ENCODE measurements around the gene CYP21A2.

DNA sequence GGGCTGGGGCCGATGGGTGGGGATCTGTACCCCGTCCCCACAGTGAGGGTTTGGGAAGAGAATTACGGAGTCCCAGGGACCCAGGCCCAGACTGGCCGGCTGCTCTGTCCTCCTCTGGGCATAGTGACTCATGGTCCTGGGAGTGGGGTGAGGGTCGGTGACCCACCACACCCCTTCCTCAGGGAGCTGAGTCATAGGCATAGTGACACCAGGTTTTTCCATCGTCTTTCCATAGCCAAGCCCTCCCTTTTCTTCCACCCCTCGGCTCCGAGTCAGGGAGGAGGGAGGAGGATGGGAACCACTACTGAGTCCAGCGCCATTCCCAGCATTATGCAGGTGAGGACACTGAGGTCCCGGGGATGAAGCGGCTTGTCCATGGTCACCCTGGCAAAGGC is 8.9 kb downstream of the CYP21A2 start:
- TF ChIP-seq, protein P1, sequence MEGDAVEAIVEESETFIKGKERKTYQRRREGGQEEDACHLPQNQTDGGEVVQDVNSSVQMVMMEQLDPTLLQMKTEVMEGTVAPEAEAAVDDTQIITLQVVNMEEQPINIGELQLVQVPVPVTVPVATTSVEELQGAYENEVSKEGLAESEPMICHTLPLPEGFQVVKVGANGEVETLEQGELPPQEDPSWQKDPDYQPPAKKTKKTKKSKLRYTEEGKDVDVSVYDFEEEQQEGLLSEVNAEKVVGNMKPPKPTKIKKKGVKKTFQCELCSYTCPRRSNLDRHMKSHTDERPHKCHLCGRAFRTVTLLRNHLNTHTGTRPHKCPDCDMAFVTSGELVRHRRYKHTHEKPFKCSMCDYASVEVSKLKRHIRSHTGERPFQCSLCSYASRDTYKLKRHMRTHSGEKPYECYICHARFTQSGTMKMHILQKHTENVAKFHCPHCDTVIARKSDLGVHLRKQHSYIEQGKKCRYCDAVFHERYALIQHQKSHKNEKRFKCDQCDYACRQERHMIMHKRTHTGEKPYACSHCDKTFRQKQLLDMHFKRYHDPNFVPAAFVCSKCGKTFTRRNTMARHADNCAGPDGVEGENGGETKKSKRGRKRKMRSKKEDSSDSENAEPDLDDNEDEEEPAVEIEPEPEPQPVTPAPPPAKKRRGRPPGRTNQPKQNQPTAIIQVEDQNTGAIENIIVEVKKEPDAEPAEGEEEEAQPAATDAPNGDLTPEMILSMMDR (IDR thresholded peaks at IDR 0.05) = no peak
- TF ChIP-seq POLR2A (IDR thresholded peaks at IDR 0.05) = no peak

Measured in prostate gland (tissue), 2 donors.